ENCODE data around the gene NAALADL2.
"Not testable (repeated sequence)": the region's sequence is repeated elsewhere in the genome, so short reads cannot be mapped to it uniquely, and the experiment has no call there.

The NAALADL2 gene

DNA sequence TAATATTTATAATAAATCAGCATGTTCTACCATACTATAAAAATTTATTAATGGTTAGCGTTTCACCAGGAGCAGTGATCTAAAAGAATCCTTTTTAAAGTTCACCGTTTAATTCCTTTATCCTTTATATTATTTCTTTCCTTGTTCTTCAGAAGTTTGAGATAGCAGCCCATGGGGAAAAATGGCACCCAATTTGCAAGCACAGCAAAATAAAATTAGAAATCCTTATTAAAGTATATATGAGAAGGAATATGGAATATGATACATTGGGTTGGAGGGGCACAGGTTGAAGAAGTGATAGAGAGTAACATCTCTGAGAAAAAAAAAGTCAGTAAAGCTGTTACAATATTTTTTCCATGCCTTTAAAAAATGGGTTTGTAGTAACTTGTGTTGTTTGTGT is 892.0 kb downstream of the NAALADL2 start:
- DNase-seq (ENCODE audit: low read depth), result no peak

GRCh38 chr3:175763948-175764347 is 904.8 kb downstream of the NAALADL2 start:
- DNase-seq (ENCODE audit: low read depth), result no peak

- DNase-seq (ENCODE audit: low read depth), result no peak
These were observed 905.6 kb downstream of the NAALADL2 start for GRCh38 chr3:175764722-175765121.

- DNase-seq (ENCODE audit: low read depth), result no peak
These were observed 911.3 kb downstream of the NAALADL2 start for GRCh38 chr3:175770426-175770825.

DNA sequence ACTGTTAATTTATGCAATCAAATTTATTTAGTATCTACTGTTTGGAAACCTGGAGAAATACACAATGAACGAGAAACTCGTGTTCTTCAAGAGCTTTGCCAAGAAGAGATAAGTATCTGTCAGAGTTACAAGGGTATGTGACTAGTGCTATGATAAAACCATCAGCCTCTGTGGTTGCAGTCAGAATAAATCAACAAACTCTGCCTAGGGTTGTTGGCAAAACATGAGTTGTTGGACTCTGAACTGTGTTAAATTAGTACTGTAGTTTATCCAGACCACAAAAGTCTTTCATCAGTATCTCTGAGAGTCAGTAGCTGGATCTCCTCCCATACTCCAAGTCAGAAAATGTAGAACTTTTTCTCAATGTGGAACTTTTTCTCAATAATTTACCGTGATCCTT is 918.4 kb downstream of the NAALADL2 start:
- no peak for DNase-seq (ENCODE audit: low read depth)

DNA sequence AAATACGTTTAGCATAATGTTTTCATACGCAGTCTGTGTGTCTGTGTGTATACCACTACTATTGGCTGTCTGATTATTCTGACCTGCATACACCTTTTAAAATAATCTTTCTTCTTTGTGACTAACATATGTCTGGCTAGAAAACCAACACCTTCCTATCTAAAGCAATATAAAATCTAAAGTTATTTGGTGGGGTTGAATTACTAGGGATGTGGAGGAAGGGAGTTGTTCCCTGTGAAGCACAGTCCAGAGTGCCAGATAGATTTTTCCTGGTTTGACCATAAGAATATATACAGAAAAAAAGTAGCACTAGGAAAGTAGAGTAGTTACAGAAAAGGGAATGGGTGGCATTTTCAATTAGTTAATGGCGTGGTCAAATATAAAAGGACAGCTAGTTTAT is 918.8 kb downstream of the NAALADL2 start:
- DNase-seq (ENCODE audit: low read depth), result no peak

DNA sequence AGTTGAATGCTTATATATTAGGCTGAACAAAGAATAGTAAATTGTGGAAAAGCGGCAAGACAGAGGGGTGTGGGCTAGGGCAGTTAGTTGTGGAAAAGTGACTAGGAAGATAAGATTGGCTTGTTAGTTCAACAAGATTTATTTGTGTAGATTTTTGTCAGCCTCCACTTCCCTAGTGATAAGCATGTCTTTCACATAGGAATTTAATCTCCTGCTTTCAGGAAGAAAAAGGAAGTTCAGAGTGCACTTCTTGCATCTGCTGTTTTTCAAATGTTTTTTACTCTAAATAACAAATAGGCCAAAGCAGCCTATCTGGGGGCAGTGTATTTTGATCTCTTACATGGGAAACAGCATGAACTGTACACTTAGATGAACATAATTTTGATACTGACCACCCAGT is 919.9 kb downstream of the NAALADL2 start:
- no peak for DNase-seq (ENCODE audit: low read depth)

DNA sequence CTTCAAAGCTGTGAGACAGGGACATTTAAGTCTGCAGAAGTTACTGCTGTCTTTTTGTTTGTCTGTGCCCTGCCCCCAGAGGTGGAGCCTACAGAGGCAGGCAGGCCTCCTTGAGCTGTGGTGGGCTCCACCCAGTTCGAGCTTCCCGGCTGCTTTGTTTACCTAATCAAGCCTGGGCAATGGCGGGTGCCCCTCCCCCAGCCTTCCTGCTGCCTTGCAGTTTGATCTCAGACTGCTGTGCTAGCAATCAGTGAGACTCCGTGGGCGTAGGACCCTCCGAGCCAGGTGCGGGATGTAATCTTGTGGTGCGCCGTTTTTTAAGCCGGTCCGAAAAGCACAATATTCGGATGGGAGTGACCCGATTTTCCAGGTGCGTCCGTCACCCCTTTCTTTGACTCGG is 928.0 kb downstream of the NAALADL2 start:
- DNase-seq (ENCODE audit: low read depth), result not testable (repeated sequence)

- no peak for DNase-seq (ENCODE audit: low read depth)
These were observed 933.1 kb downstream of the NAALADL2 start for GRCh38 chr3:175792245-175792644.

GRCh38 chr3:175798326-175798725 is 939.2 kb downstream of the NAALADL2 start:
- no peak for DNase-seq (ENCODE audit: low read depth)

- DNase-seq (ENCODE audit: low read depth), result no peak
These were observed 946.7 kb downstream of the NAALADL2 start for GRCh38 chr3:175805825-175806224.

DNA sequence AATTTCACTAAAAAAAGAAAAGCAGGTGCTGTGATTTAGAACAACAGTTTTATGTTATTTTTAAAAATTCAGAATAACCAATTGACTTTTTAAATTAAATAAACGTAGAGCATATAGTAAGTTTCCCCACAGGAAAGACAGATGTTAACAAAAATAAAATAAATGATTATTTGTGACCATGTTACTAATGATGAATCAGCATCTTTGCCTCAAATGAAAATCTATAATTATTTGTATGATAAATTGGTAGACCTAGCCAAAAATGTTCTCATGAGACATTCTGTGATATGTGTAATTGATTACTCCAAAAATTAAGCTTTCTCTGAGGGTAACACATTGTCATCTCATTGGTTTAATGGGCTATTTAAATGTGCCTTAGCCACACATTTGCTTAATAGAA is 948.0 kb downstream of the NAALADL2 start:
- no peak for DNase-seq (ENCODE audit: low read depth)

GRCh38 chr3:175818811-175819464 is 959.8 kb downstream of the NAALADL2 start:
- no peak for DNase-seq (ENCODE audit: low read depth)

GRCh38 chr3:175822766-175823491 is 963.8 kb downstream of the NAALADL2 start:
- not testable (repeated sequence) for DNase-seq (ENCODE audit: low read depth)

GRCh38 chr3:175825016-175825580 is 966.0 kb downstream of the NAALADL2 start:
- not testable (repeated sequence) for DNase-seq (ENCODE audit: low read depth)

DNA sequence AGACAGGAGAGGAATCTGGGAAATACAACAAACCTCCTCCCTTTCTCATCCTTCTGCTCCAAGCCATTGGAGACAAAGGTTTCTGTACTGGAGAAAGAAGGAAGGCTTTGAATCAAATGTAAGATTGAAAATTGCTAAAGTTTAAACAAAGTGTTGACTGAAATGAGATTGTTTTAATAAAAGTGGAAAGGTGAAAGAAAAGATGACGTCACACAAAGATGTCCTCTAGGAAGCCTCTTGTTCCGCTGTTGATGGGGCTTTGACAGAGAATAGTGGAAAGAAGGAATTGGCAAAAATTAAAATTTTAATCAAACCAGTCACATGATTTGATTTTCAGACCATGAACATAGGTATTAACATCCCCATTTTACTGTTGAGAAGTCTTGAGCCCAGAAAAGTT is 967.6 kb downstream of the NAALADL2 start:
- no peak for DNase-seq (ENCODE audit: low read depth)

GRCh38 chr3:175829809-175830208 is 970.7 kb downstream of the NAALADL2 start:
- DNase-seq (ENCODE audit: low read depth), result not testable (repeated sequence)

DNA sequence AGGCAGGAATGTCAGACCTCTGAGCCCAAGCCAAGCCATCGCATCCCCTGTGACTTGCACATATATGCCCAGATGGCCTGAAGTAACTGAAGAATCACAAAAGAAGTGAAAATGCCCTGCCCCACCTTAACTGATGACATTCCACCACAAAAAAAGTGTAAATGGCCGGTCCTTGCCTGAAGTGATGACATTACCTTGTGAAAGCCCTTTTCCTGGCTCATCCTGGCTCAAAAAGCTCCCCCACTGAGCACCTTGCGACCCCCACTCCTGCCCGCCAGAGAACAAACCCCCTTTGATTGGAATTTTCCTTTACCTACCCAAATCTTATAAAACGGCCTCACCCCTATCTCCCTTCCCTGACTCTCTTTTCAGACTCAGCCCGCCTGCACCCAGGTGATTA is 976.6 kb downstream of the NAALADL2 start:
- not testable (repeated sequence) for DNase-seq (ENCODE audit: low read depth)

- no peak for DNase-seq (ENCODE audit: low read depth)
These were observed 977.5 kb downstream of the NAALADL2 start for GRCh38 chr3:175836617-175837016.

- no peak for DNase-seq (ENCODE audit: low read depth)
These were observed 978.8 kb downstream of the NAALADL2 start for GRCh38 chr3:175837962-175838361.

DNA sequence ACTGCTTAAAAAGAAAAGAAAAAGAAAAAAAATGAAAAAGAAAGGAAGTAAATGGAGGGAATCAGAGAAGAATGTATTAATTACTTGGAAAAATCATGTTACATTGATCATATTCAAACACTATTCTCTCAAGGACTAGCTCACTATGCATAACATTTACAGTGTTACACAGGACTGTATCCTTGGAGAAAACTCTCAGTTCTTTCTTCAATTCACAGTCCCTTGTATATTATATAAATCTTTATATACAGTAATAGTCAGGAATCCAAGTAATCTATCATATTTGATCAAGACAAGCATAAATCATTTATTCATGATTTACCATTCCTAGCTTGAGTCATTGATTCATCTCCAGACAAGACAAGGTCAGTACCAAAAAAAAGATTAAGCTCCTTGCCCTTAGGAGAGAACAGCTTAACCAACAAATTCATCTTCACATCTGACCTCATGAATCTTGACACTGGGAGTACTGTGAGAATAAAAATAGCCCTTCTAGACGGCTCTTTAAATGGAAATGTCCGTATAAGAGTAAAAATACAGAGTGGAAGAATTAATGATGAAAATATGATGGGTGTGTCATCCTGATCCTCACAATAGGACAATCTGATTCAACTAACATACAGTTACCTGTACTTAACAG is 980.4 kb downstream of the NAALADL2 start:
- no peak for DNase-seq (ENCODE audit: low read depth)

- no peak for DNase-seq (ENCODE audit: low read depth)
These were observed 992.4 kb downstream of the NAALADL2 start for GRCh38 chr3:175851541-175851940.

DNA sequence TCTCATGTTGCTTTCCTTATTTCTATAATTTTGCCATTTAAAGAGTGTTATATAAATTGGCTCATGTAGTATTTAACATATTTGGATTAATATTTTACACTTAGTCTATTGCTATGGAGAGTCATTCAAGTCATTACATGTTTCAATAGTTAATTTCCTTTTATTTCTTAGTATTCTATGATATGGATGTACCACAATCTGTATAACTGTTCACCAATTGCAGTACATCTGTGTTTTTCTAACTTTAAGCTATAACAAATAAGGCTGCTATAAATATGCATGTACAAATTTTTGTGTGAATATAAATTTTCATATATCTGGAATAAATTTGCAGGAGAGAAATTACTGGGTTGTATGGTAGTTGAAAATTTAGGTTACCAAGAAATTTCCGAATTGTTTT is 993.4 kb downstream of the NAALADL2 start:
- DNase-seq (ENCODE audit: low read depth), result no peak
